T-cell (primary cell): ENCODE measurements around the gene ZNF433. TPM values are rescaled to one million over a fixed set of nuclear protein-coding genes. Genes with fewer than 3 reads are reported as not detected.

Source experiments
- ATAC-seq, 4 experiments: fragments of 200-7000 bp in 3 of 4; fragments of 150-1000 bp in 1 of 4; cut with Tn5 transposase; replicated peaks in 1 of 4; 1 replicate in 3 of 4; 2 replicates in 1 of 4; pipeline ENCODE4 v1.10.0; 2021; ENCODE audit warnings: moderate library complexity in 3 of 4, mild to moderate bottlenecking in 2 of 4, moderate number of reproducible peaks in 1 of 4
- CTCF ChIA-PET, 2 donors: fragments of 300-600 bp; sonication (Branson Sonifier 250); formaldehyde crosslinking; loops; one replicate each; lab custom pipeline; 2022; ENCODE audit warnings: antibody characterized with exemption in 2 of 2; lab: Charles Lee
- POLR2A ChIA-PET, 2 donors: fragments of 300-600 bp; sonication (Branson Sonifier 250); formaldehyde crosslinking; loops; one replicate each; lab custom pipeline; 2022; ENCODE audit warnings: antibody characterized with exemption in 2 of 2; lab: Charles Lee
- DNase-seq, 35 experiments: peaks; one replicate each; pipeline versions ENCODE4 v3.0.0 to v3.0.0-alpha.2; 2013 to 2023
- H3K27ac ChIP-seq: one replicate; pipeline ENCODE4 v1.5.1; 2013; ENCODE audit warnings: low read length
- H3K27me3 ChIP-seq, 2 experiments: replicated peaks in 1 of 2; 1 replicate in 1 of 2; 2 replicates in 1 of 2; pipeline versions ENCODE4 v1.6.1 to v1.7.0; 2013; ENCODE audit warnings: low read length in 1 of 2, mixed read lengths in 1 of 2; ENCODE audit not compliant: control insufficient read depth in 2 of 2, insufficient read depth in 2 of 2; ENCODE audit errors: extremely low read depth in 1 of 2
- H3K36me3 ChIP-seq, 2 donors: 1 replicate in 1 of 2; 2 replicates in 1 of 2; pipeline versions ENCODE4 v1.6.1 to v1.7.0; 2013; ENCODE audit warnings: low read length in 1 of 2; ENCODE audit not compliant: control insufficient read depth in 2 of 2, insufficient read depth in 1 of 2; ENCODE audit errors: extremely low read depth in 1 of 2
- H3K4me1 ChIP-seq, 2 experiments: 1 replicate in 1 of 2; 2 replicates in 1 of 2; pipeline versions ENCODE4 v1.6.1 to v1.7.0; 2013; ENCODE audit warnings: low read length in 2 of 2, mixed read lengths in 1 of 2; ENCODE audit not compliant: insufficient read depth in 2 of 2, control insufficient read depth in 1 of 2; ENCODE audit errors: extremely low read depth in 1 of 2
- H3K4me3 ChIP-seq, 2 donors: 1 replicate in 1 of 2; 2 replicates in 1 of 2; pipeline versions ENCODE4 v1.5.1 to v1.7.0; 2013; ENCODE audit warnings: mild to moderate bottlenecking in 2 of 2, low read length in 1 of 2, moderate library complexity in 1 of 2; ENCODE audit not compliant: control insufficient read depth in 1 of 2; ENCODE audit errors: extremely low read depth in 1 of 2
- H3K9me3 ChIP-seq: 2 replicates; pipeline ENCODE4 v1.7.0; 2013
- H3K27ac Mint-ChIP-seq, 2 donors: one replicate each; pipeline ENCODE4 v1.8.0; 2020 to 2021; ENCODE audit warnings: mild to moderate bottlenecking in 2 of 2, mixed read lengths in 2 of 2
- H3K27me3 Mint-ChIP-seq, 2 donors: one replicate each; pipeline ENCODE4 v1.8.0; 2021 to 2022; ENCODE audit warnings: mixed read lengths in 2 of 2
- H3K36me3 Mint-ChIP-seq: one replicate; pipeline ENCODE4 v1.8.0; 2021; ENCODE audit warnings: mixed read lengths
- H3K4me1 Mint-ChIP-seq, 3 donors: one replicate each; pipeline ENCODE4 v1.8.0; 2020 to 2022; ENCODE audit warnings: mixed read lengths in 3 of 3, mild to moderate bottlenecking in 1 of 3
- H3K4me3 Mint-ChIP-seq, 3 donors: one replicate each; pipeline ENCODE4 v1.8.0; 2020 to 2022; ENCODE audit warnings: mild to moderate bottlenecking in 3 of 3, mixed read lengths in 3 of 3, moderate library complexity in 3 of 3
- H3K9me3 Mint-ChIP-seq, 3 donors: one replicate each; pipeline ENCODE4 v1.8.0; 2020 to 2022; ENCODE audit warnings: mixed read lengths in 3 of 3
- WGBS: methylation state at CpG from one replicate; pipeline ENCODE4 v1.1.5; 2013; ENCODE audit warnings: missing lambda C conversion rate; ENCODE audit not compliant: insufficient coverage; 5-methylcytosine and 5-hydroxymethylcytosine counted together
- total RNA-seq, 35 experiments: library from RNA in 6 of 35; stranded (reverse) in 6 of 35; fragments of 120-200 nt in 1 of 35; gene quantifications; one replicate each; pipeline versions ENCODE4 v1.2.1 to v1.2.4 and lab custom pipeline; 2013 to 2026

The ZNF433 gene
- total RNA-seq, 5 donors from 2014 or later (not counting 1 experiment from before 2014, with no cell fraction given) = 0.41 to 1.9 (median 1.5) TPM

DNA sequence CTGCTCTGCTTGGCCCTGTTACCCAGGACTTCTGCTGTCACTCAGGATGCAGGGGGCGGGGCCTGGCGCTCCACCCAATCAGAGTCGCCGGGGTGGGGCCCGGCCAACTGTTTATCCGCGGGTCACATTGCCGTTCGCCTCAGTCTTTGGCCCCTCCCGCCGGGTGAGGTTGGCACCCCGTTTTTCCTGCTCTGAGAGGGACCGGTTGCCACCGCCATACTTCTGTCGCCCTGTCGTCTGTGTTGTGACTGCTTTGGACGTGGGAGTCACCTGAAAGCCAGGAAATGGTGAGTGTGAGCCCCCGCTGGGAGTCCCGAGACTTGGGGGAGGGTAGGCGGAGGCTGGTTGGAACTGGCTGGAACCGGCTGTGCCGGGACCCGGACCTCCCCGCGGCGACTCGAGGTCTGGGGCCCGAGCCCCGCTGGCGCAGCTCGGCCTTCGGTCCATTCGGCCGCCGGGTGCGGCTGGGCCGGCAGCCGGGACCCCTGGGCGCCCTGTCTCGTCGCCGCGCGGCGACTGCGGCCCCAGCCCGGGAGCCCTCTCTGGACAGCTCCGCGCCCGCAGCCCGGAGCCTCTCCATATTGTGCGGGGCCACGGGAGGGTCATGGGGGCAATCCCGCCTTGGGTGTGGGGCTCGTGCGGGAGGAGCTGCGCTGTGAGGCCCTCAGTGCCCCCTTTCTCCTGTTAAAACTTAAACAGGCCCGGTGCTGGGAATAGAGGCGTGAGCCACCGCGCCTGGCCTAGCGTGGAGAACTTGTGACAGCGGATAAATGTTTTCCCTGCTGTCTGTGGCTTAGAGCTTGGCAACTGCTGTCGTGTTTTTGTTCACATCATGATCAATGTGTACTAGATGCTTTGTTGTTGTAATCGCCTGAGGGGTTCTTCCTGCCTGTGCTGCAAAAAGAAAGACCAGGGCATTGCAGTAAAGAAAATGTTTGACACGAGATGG lies 29.4 kb upstream of the ZNF433 start, which contains the start of gene ZNF844:
Gene ZNF844 (plus strand): TSS at position 142 of the 949 bp plus-strand sequence. CDS start 143 bp downstream, at position 285.
- Mint-ChIP-seq H3K9me3 (peaks cover 0 to 3% (median 0%) of the 10 kb centered on the region in 3 donors), H3K27me3 (no peaks in the 10 kb centered on the region), H3K4me3 (peak within 1 kb of the TSS; percentile 80 to 89 (median 83)), H3K27ac (peak within 1 kb of the TSS; percentile 60 to 78), H3K4me1 (peaks cover 0 to 13% (median 11%) of the 10 kb centered on the region in 3 donors), H3K36me3 (peaks cover 8% of the 10 kb centered on the region)
- Histone ChIP-seq H3K4me1 (peaks cover 0 to 18% of the 10 kb centered on the region in 2 experiments), H3K9me3 (no peaks in the 10 kb centered on the region), H3K27ac (peak within 1 kb of the TSS; percentile 81), H3K27me3 (no peaks in the 10 kb centered on the region), H3K36me3 (no peaks in the 10 kb centered on the region), H3K4me3 (peak within 1 kb of the TSS; percentile 84 to 94)
- ChIA-PET CTCF (interaction anchor here in 1 of 2 donors (0.6 kb wide), 1 partner anchor 132 kb away, joined by 3 read pairs; no protein-coding TSS in a partner anchor), POLR2A (interaction anchor here in 1 of 2 donors (0.6 kb wide), 1 partner anchor 364 kb away, joined by 4 read pairs; no protein-coding TSS in a partner anchor)
- DNase-seq (peak; percentile 27 to 78 (median 60)), ATAC-seq (peak; percentile 79 to 91 (median 88))
- WGBS = 1% methylated on average over 54 of the region's 66 CpGs

DNA sequence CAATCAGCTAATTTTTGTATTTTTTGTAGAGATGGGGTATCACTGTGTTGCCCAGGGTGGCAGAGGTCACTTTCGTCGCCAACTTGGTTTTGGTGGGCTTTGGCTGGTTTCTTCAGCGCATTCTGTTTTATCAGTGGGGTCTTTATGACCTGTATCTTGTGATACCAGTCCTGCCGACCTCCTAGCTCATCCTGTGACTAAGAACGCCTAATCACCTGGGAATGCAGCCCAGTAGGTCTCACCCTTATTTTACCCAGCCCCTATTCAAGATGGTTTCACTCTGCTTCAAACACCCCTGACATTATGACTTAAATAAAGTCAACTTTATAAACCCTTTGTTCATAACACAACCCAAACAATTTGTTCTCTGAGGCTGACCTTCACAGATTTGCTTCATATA lies 20.3 kb upstream of the ZNF433 start:
- Histone ChIP-seq H3K27ac (no peak overlapping the region), H3K4me3 (no peak overlapping the region), H3K27me3 (peaks cover 0 to 19% of the 10 kb centered on the region in 2 experiments), H3K36me3 (no peaks in the 10 kb centered on the region), H3K9me3 (no peaks in the 10 kb centered on the region), H3K4me1 (peaks cover 6 to 21% of the 10 kb centered on the region in 2 experiments)
- Mint-ChIP-seq H3K27ac (no peak overlapping the region), H3K36me3 (no peaks in the 10 kb centered on the region), H3K27me3 (peaks cover 11 to 15% of the 10 kb centered on the region in 2 donors), H3K4me3 (no peak overlapping the region), H3K9me3 (peaks cover 0 to 3% (median 3%) of the 10 kb centered on the region in 3 donors), H3K4me1 (peaks cover 15 to 29% (median 17%) of the 10 kb centered on the region in 3 donors)
- DNase-seq = no peak
- ATAC-seq = no peak
- ChIA-PET POLR2A (no interaction called here), CTCF (interaction anchor here in 1 of 2 donors (0.6 kb wide), 1 partner anchor 131 kb away, joined by 4 read pairs; no protein-coding TSS in a partner anchor)
- 100% methylated on average over 3 of the region's 5 CpGs for WGBS

DNA sequence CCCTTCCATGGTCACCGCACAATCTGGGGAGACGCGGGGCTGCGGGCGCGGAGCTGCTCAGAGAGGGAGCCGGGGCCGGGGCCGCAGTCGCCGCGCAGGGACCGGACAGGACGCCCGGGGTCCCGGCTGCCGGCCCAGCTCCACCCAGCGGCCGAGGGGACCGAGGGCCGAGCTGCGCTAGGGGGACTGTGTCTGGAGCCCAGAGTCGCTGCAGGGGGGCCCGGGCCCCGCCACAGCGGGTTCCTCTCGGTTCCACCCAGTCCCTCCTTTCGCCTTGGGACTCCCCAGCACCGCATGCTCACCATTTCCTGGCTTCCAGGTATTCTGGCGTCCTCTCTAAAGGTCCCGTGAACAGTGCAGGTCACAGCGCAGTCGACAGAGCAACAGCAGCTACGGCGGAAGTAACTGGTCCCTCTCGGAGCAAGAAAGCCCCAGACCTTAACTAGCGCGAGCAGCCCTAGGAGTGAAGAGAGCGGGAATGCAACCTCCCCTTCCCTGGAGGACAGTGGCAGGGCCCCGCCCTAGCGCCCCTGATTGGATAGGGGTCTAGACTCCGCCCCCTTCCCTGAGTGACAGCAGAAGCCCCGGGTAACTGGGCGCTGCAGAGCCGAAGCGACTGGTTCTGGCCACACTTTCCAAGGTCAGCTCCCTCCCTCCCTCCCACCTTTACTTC lies 17.2 kb upstream of the ZNF433 start, which contains the start of gene ZNF878:
Gene ZNF878 (minus strand): TSS at position 465 of the 673 bp plus-strand sequence. CDS start 160 bp downstream, at position 305.
- Mint-ChIP-seq H3K27ac (no peak within 1 kb of the TSS), H3K27me3 (peaks cover 11 to 15% of the 10 kb centered on the region in 2 donors), H3K36me3 (no peaks in the 10 kb centered on the region), H3K4me1 (peaks cover 9 to 21% (median 13%) of the 10 kb centered on the region in 3 donors), H3K4me3 (peak within 1 kb of the TSS; percentile 71 to 85 (median 82)), H3K9me3 (peaks cover 0 to 3% (median 3%) of the 10 kb centered on the region in 3 donors)
- Histone ChIP-seq H3K36me3 (no peaks in the 10 kb centered on the region), H3K4me1 (peaks cover 6 to 15% of the 10 kb centered on the region in 2 experiments), H3K9me3 (no peaks in the 10 kb centered on the region), H3K27me3 (peaks cover 0 to 19% of the 10 kb centered on the region in 2 experiments), H3K4me3 (peak within 1 kb of the TSS; percentile 63 to 97), H3K27ac (no peak within 1 kb of the TSS)
- CTCF ChIA-PET = interaction anchor here (0.5 to 0.7 kb wide), 3 partner anchors 45 to 1910 kb away, joined by 3 to 7 read pairs (median 4); no protein-coding TSS in a partner anchor
- WGBS = 1% methylated on average over 36 of the region's 46 CpGs
- ATAC-seq (peak; percentile 74 to 82 (median 82)), DNase-seq (peak in 26 of 35 experiments; percentile 5 to 47 (median 22))
- POLR2A ChIA-PET = interaction anchor here in 1 of 2 donors (0.6 kb wide), 1 partner anchor 177 kb away, joined by 3 read pairs; no protein-coding TSS in a partner anchor

DNA sequence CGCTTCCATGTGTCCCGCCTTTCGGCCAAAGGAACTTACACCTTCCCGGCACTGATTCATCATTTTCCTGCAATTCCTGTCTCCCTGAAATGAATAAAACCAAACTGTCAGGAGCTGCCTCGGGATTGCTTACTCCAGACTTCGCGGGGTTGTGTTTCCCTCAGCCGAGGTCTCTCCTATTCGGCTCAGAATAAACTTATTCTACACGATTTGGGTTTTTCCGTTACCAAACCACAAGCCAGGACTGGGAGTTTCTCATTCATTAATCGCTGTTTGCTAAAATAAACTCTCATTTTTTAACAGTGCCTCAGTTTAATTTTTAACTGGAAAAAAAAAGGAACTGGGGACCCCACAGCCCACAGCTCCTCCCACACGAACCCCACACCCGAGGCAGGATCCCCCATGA lies 16.6 kb upstream of the ZNF433 start:
- Histone ChIP-seq H3K4me3 (peak overlapping the region; percentile 63 to 97), H3K36me3 (no peaks in the 10 kb centered on the region), H3K4me1 (peaks cover 6 to 15% of the 10 kb centered on the region in 2 experiments), H3K9me3 (no peaks in the 10 kb centered on the region), H3K27ac (no peak overlapping the region), H3K27me3 (peaks cover 0 to 19% of the 10 kb centered on the region in 2 experiments)
- WGBS = 6% methylated on average over 11 of the region's 14 CpGs
- Mint-ChIP-seq H3K4me3 (peak overlapping the region; percentile 71 to 82 (median 77)), H3K36me3 (no peaks in the 10 kb centered on the region), H3K9me3 (peaks cover 0 to 3% (median 3%) of the 10 kb centered on the region in 3 donors), H3K27me3 (peaks cover 11 to 15% of the 10 kb centered on the region in 2 donors), H3K4me1 (peaks cover 9 to 21% (median 13%) of the 10 kb centered on the region in 3 donors), H3K27ac (no peak overlapping the region)
- ChIA-PET CTCF (interaction anchor here (0.5 to 0.6 kb wide), 2 partner anchors 45 to 1909 kb away, joined by 4 to 7 read pairs; no protein-coding TSS in a partner anchor), POLR2A (no interaction called here)
- peak in 3 of 4 experiments; percentile 28 to 64 (median 38) for ATAC-seq
- DNase-seq = peak in 1 of 35 experiments; percentile 35

DNA sequence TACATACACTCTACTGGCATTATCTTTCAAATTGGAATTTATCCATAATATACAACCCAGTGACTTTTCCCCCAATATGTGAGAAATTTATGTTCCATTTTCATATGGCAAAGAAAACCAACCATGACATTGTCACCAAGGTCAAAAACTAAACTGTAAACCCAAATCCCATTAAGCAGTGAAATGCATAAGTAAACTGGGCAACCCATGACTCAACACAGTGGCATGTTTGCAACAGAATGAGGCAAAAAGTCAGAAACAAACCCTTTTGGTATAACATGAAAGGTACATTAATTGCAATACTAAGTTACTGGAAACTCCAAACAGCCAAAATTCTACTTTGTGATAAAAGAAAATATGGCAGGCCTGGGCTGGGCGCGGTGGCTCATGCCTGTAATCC lies 12.4 kb upstream of the ZNF433 start:
- Mint-ChIP-seq H3K9me3 (peaks cover 12 to 21% (median 19%) of the 10 kb centered on the region in 3 donors), H3K4me1 (peaks cover 5 to 14% (median 8%) of the 10 kb centered on the region in 3 donors), H3K4me3 (no peak overlapping the region), H3K36me3 (peaks cover 26% of the 10 kb centered on the region), H3K27ac (no peak overlapping the region), H3K27me3 (peaks cover 3 to 5% of the 10 kb centered on the region in 2 donors)
- Histone ChIP-seq H3K27ac (no peak overlapping the region), H3K4me1 (peaks cover 6 to 12% of the 10 kb centered on the region in 2 experiments), H3K36me3 (peaks cover 0 to 8% of the 10 kb centered on the region in 2 donors), H3K27me3 (peaks cover 0 to 10% of the 10 kb centered on the region in 2 experiments), H3K9me3 (peaks cover 7% of the 10 kb centered on the region), H3K4me3 (no peak overlapping the region)
- ChIA-PET CTCF (no interaction called here), POLR2A (no interaction called here)
- 90% methylated on average over 2 of the region's 2 CpGs for WGBS
- no peak for ATAC-seq
- no peak for DNase-seq
